NCI-H82 treated with DMSO at 0.1 percent for 48 hours (cell line): ENCODE measurements around the gene ZNF582.

Experiments
- DNase-seq: peaks from one replicate; lab custom pipeline; 2025; ENCODE audit not compliant: unreplicated experiment; lab: John Stamatoyannopoulos, UW

The ZNF582 gene

GRCh38 chr19:56393119-56394012 is at the start of gene ZNF582:
TSS of gene ZNF582 (minus strand) at chr19:56393534. CDS start at chr19:56391752, 1,782 bp downstream.
- DNase-seq: peak; percentile 72

GRCh38 chr19:56441206-56441792 is 48.0 kb upstream of the ZNF582 start:
- DNase-seq: no peak

GRCh38 chr19:56423985-56424353 is 30.6 kb upstream of the ZNF582 start:
- DNase-seq: no peak

DNA sequence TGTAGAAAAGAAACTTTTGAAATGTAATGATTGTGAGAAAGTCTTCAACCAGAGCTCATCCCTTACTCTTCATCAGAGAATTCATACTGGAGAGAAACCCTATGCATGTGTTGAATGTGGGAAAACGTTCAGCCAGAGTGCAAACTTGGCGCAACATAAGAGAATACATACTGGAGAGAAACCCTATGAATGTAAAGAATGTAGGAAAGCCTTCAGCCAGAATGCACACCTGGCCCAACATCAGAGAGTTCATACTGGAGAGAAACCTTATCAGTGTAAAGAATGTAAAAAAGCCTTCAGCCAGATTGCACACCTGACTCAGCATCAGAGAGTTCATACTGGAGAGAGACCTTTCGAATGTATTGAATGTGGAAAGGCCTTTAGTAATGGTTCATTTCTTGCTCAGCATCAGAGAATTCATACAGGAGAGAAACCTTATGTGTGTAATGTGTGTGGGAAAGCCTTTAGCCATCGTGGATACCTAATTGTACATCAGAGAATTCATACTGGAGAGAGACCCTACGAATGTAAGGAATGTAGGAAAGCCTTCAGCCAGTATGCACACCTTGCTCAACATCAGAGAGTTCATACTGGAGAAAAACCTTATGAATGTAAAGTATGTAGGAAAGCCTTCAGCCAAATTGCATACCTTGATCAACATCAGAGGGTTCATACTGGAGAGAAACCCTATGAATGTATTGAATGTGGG is 30.1 kb upstream of the ZNF582 start:
- DNase-seq: no peak

- DNase-seq: no peak
Measured at GRCh38 chr19:56405062-56405461, 11.7 kb upstream of the ZNF582 start.

DNA sequence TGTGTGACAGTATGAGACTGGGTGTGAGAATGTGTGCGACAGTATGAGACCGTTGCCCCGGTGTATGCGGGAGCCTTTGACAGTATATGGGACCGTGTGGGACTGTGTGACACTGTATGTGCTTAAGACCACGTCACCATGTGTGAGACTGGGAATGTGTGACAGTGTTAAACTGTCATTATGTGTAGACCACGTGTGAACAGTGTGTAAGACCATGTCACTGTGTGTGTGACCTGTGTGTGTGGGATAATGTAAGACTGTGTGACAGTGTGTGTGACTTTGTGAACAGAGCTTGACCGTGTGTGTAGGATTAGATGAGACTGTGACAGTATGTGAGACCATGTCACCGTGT is 11.3 kb upstream of the ZNF582 start:
- no peak for DNase-seq

- peak; percentile 68 for DNase-seq
Measured at GRCh38 chr19:56403764-56404704, 10.7 kb upstream of the ZNF582 start, which contains the start of gene ZNF583. TSS of gene ZNF583 (plus strand) at chr19:56404332. CDS start at chr19:56407115, 2,783 bp downstream.

GRCh38 chr19:56403261-56403660 is 9.9 kb upstream of the ZNF582 start:
- DNase-seq: no peak

DNA sequence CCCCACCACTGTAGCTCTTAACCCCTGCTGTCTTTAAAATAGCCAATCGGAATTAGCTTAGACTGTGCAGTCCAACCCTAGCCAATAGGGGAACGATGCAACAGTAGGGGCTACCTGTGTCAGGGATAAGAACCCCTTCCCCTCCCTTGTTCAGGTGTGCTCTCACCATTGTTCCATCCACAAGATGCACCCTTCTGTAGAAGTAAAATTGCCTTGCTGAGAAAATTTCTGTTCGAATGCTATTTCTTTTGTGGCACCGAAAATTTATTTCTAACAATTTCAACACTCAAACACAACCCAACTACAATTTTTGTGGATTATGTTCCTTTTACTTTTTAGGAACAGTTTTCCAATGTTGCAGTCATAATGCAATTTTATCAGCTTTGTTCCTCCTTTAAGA is 7.2 kb upstream of the ZNF582 start:
- DNase-seq: no peak

GRCh38 chr19:56398809-56399208 is 5.5 kb upstream of the ZNF582 start:
- DNase-seq: no peak

DNA sequence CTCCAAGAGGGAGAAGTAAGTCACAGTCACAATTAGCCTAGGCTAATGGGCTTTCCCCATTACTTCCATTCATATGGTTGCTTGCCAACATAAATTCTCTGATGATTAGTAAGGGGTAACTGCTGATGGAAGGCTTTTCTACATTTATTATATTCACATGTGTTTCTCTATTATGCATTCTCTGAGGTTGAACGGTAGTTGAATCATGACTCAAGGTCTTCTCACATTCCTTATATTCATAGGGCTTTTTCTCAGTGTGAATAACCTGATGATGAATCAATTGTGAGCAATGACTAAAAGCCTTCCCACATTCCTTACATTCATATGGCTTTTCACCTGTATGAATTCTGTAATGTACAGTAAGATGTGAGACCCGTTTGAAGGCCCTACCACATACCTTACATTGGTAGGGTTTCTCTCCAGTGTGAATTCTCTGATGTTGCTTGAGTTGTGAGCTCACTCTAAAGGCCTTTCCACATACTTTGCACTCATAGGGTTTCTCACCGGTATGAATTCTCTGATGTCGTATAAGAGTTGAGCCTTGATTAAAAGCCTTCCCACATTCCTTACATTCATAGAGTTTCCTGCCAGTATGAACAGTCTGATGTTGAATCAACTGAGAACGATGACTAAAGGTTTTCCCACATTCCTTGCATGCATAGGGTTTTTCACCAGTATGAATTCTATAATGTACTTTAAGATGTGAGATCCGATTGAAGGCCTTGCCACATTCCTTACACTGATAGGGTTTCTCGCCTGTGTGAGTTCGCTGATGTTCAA is 9.3 kb downstream of the ZNF582 start:
- no peak for DNase-seq

GRCh38 chr19:56377105-56377924 is 16.0 kb downstream of the ZNF582 start:
- no peak for DNase-seq

DNA sequence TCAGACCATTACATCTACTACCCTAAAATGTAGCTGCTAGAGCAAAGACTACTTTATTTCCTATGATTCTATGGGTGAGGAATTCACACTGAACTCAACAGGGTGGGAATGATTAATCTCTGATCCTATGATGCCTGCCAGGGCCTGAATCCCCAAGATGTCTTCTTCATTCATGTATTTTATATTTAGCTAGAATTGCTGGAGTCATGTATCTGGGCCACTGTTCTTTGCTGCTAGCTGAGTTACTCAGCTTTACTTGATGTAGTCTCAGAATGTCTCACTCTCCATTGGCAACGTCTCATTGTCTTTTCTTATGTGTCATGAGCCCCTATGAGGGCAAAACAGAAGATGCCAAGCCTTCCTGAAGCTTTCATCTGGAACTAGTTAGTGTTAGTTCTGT is 21.1 kb downstream of the ZNF582 start:
- DNase-seq: no peak

- DNase-seq: no peak
Measured at GRCh38 chr19:56369886-56370676, 23.3 kb downstream of the ZNF582 start.

- peak; percentile 81 for DNase-seq
Measured at GRCh38 chr19:56367829-56368711, 25.3 kb downstream of the ZNF582 start.

DNA sequence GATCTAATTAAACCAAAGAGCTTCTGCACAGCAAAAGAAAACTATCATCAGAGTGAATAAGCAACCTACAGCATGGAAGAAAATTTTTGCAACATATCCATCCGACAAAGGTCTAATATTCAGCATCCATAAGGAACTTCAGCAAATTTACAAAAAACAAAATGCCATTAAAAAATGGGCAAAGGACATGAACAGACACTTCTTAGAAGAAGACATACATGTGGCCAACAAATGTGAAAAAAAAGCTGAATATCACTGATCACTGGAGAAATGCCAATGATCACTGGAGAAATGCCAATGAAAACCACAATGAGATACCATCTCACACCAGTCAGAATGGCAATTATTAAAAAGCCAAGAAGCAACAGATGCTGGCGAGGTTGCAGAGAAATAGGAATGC is 32.5 kb downstream of the ZNF582 start:
- DNase-seq: no peak

DNA sequence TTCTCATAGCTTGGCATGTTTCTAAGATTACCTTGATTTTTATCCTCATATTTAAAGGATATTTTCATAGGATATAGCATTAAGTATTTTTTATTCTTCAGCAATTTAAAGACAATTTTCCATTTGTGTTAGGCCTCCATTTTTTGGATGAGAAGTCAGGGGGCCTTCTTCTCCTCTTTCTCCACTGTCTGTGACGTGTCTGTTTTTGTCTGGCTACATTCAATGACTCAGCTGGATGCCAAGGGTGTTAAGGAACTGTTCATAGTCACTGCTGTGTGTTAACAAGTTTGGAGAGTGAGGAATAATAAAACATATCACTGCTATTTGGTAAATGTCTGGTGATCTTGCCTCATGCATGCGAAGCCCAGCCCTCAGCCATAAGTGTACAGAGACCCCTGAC is 36.4 kb downstream of the ZNF582 start:
- no peak for DNase-seq
